CMK (cell line): ENCODE results near the gene DGKB.

Experiments used
- DNase-seq: peaks from one replicate; pipeline ENCODE4 v3.0.0-alpha.2; 2010; ENCODE audit warnings: low read depth

The DGKB gene

DNA sequence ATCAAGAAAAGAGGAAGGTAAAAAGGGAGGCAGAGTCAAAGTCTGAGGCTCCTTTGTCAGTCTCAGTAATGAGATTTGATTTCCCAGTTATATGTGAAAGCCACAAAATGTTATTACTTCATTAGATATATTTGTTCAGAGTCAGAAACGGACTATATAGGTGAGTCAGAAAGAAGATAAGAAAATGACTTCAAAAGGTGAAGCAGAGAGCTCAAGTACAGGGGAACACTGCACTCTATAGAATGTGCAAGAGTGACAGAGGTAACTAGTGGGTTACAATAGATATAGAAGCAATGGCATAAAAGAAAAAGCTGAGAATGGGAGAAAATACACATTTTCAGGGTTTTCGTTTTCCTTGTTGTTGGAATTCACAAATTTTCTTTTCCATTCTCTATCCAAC, 43.3 kb downstream of the DGKB start:
- DNase-seq: no peak

DNA sequence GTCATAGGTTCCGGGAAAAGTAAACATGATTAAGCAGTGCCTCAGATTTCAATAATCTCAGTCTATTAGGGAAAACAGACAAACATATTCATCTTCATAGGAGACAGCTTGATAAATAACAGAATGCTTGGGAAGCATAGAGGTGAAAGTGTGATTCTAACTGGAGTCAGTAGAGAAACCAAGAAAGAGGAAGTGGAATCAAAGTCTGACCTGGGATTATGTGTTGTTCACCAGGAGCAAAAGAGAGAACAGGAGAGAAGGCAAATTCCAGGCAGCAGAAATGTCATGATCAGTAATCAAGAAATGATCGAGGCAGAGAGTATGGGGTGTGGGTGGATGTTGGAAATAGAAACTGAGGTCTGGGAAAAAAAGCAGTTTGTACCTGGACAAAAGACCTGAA, 43.7 kb downstream of the DGKB start:
- no peak for DNase-seq

- no peak for DNase-seq
Measured at GRCh38 chr7:14858410-14858809, 44.1 kb downstream of the DGKB start.

GRCh38 chr7:14855033-14855794, 47.3 kb downstream of the DGKB start:
- DNase-seq: no peak

- DNase-seq: no peak
Measured at GRCh38 chr7:14854471-14854870, 48.1 kb downstream of the DGKB start.

DNA sequence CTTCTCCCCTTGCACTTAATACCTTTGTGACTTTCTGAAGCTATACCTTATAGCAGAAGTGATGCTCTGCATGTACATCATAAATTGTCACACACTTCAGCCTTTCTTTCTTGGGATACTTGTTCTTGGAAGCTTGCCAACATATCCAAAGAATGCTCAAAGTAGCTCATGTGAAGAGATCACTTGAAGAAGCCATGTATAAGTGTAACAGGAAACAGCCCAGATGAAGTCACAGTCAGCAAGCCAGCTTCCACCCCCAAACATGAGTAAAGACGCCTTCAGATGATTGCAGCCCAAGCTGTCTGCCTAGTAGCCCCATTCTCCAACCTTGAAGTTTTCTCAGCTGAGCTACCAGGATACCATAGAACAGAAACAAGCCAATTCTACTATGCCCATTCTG, 50.9 kb downstream of the DGKB start:
- DNase-seq: no peak

GRCh38 chr7:14850039-14850438, 52.5 kb downstream of the DGKB start:
- no peak for DNase-seq

DNA sequence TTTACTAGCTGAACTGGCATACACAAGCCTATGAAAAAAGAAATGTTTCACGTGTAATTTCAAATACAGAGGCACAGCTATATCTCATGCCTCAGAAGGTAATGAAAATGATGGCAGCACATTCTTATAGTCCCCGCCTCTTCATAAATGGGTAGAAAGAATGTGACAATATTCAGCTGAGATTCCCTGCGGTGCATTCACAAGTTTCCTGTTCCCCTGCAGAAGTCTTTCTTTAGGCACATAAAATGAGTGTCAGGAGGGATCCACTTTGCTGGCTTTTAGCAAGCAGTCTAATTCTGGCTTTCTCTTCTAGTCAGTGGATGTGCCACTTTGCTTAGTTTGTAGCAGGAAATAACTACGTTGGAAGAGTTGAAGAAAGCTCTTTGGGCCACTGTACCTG, 56.1 kb downstream of the DGKB start:
- no peak for DNase-seq

DNA sequence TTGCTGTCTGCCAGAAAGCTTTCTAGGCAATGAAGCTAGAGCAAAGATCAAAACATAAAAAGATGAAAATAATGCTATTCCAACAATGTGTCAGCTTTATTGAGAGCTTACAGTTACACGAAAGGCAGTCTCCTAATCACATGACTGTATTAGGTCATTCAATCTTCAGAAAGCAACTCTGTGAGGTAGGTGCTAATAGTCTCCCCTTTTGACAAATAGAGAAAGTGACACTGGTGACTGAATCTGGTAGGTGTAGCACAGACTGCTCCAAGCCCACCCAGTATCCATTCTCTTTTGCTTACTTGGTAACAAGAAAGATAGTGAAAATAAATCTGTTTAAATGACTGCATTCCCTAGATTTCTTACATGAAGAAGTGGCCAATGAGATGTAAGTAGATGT, 58.8 kb downstream of the DGKB start:
- no peak for DNase-seq

DNA sequence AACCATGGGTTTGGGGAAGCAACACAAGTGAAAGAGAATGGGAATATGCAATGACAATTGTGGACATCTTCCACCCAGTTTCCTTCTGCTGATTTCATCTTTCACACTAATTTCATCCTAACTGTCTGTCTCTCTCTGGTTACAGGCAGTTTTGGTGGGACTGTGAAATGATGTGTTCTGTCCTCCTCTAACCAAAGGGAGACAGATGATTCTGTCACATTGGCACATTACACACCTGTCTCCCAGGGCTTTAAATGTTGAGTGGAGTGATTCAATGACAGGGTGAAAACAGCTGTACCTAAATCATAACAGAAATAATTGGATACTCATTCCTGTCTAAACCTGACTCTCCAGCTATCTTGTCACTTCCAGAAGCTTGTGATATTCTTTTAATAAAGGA, 60.0 kb downstream of the DGKB start:
- no peak for DNase-seq

GRCh38 chr7:14841869-14842268, 60.7 kb downstream of the DGKB start:
- no peak for DNase-seq

GRCh38 chr7:14841086-14841485, 61.5 kb downstream of the DGKB start:
- no peak for DNase-seq

- no peak for DNase-seq
Measured at GRCh38 chr7:14839307-14839706, 63.2 kb downstream of the DGKB start.

DNA sequence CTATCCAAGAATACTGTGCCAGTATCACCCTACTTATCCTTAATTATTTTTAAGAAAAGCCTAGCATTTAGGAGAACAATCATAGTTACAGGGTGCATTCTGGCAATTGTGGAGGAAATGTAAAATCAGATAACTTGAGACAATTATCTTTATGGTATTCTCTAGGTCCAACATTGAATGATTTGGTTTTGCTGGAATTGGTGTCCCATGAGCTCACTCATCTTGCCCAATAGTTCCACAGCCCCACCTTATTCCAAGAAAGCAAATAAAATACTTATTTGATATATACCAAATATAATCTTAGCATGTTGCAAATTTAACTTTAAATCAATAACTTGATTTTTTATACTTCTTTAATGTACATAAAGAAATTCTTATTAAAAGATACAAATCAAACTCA, 65.3 kb downstream of the DGKB start:
- no peak for DNase-seq

DNA sequence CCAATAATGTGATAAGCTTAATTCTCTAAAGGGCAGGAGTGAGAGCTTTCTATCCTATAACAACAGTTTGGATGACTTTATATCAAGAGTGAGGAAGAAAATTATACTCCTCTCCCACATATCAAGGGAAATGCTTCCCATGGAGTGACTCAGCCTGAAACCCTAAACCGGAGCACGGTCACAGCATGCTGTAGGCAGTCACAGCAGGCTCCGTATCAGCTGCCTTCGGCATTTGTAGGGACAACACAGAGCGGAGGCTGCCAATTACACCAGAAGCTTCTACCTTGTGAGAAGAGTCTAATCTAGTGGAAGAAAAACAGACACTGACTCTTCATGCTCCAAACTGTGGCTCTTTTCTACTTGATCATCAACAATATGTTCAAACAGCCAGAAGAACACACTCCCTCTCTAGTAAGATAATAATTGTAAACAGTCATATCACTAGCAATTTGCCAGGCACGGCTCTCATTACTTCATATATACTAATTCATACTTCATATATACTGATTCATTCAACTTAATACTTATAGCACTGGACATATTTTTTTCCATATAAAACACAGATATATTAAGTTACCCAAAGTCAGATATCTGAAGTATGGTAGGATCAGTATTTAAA, 65.9 kb downstream of the DGKB start:
- DNase-seq: no peak

DNA sequence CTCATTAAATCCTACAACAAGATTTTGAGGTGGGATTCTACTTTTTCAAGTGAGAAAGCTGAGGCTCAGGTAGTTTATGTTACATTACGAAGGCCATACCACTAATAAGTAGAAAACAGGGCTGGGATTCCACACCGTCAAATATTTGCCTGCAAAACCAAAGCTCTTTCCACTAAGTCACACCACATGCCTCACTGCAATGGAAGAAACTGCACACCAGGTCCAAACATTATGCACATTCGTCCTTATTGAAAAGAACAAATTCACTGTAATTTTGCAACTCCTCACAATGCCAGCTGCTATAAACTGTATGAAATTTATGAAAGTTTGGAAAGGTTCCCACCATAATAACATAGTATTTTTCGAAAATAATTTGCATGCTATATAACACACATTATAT, 66.5 kb downstream of the DGKB start:
- no peak for DNase-seq

DNA sequence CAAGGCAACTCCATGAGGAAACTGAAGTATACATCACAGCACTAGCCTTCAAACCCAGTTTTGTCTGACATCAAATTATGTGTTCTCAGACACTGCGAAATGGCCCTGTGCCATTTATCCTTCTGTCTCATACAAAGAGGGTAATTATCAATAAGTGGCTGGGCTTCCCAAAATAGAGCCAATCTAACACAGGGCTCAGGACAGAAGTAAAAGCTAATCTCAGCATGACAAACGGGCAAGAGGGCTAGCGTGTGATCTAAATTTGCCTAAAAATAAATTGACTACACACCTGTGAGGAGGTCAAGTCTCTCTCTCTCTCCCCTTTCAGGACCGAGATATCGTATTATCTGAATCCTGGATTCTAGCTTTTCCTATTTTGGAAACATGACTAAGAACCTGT, 67.2 kb downstream of the DGKB start:
- no peak for DNase-seq

GRCh38 chr7:14834883-14835282, 67.7 kb downstream of the DGKB start:
- no peak for DNase-seq

DNA sequence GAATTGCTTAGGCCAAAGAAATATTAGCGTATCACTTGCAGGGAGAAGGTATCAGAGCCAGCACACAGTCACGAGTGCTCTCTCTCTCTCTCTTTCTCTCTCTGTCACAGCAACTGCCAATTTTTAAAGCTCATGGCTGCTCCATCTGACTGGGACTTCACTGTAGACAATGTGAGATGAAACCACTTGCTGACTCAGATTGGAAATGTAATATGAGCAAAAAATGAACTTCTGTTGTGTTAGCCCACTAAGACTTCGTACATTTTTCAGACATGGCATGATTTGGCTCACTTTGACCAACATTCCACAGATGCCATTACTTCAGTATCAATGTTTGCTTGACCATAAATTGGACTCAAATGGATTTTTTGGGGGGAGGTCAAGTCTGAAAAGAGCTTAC, 68.1 kb downstream of the DGKB start:
- no peak for DNase-seq

- DNase-seq: no peak
Measured at GRCh38 chr7:14833707-14834106, 68.8 kb downstream of the DGKB start.

DNA sequence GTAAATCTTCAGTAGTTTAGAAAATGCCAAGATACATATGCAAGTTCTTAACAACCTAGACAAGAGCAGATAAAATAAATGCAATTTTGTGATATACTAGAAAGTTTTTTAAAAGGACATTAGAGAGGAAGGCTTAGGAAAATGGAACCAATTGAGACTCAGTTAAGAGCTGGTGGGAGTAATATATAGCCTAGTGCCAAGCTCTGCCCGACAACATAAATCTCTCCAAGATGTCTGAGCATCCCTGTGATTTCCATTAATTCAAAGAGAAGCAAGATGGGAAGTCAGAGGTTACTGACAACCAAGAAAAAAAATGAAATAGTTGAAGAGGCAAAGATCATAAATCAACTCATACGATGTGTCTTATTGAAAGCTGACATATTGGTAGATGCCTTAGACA, 74.5 kb downstream of the DGKB start:
- DNase-seq: no peak

DNA sequence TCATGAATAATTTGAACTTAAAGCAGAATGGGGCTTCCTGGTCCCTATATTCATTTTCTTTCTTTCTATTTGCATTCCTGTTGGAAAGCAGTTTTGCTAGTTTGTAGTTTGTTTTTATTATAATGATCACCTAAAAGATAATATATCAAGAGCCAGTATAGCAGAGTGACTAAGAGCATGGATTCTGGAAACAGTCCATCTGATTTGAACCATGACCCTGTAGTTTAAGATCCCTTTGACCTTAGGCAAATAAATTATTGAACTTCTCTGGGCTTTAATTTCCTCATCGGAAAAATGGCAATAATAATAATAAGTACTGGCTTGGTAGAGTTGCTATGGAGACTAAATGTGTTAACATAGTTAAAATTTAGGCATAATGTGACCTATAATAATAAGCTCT, 76.1 kb downstream of the DGKB start:
- DNase-seq: no peak

DNA sequence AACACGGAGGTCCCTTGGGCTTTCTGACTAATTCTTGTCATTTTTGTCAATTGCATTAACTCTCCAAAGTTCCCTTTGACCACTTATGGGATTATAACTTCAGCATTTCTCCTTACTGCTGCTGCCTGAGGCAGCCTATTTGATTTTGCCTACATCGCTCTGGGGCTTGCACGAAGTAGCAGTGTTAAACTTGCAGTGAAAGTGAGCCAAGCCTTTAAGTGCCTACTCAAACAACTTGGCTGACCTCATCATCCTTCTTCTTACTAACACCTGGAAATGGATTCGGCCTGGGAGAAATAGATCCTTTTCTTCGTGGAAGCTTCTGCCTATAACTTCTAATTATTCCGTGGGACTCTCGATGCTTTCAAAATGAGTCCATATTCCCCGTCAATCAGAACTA, 76.6 kb downstream of the DGKB start:
- DNase-seq: no peak

- no peak for DNase-seq
Measured at GRCh38 chr7:14822481-14822854, 80.1 kb downstream of the DGKB start.
